WTC11 (cell line): Measurements from ENCODE around the gene CIAPIN1. TPM values are rescaled to one million over a fixed set of nuclear protein-coding genes. Genes with fewer than 3 reads are reported as not detected.

Experiments used
- ATAC-seq: fragments of 200-7000 bp; cut with Tn5 transposase; 2 replicates; pipeline ENCODE4 v1.10.0; 2021; ENCODE audit warnings: mild to moderate bottlenecking, moderate library complexity
- CTCF ChIA-PET: fragments of 300-600 bp; sonication (Branson Sonifier 250); formaldehyde crosslinking; loops from one replicate; lab custom pipeline; 2021; ENCODE audit warnings: antibody characterized with exemption; lab: Charles Lee
- POLR2A ChIA-PET: fragments of 350-600 bp; sonication (Branson Sonifier 250); formaldehyde crosslinking; loops from one replicate; lab custom pipeline; 2021; ENCODE audit warnings: antibody characterized with exemption; lab: Charles Lee
- DNase-seq: peaks from one replicate; pipeline ENCODE4 v3.0.0; 2021; ENCODE audit warnings: low spot score
- H3K27ac Mint-ChIP-seq: 2 replicates; pipeline ENCODE4 v1.8.0; 2021; ENCODE audit warnings: mixed read lengths
- H3K27me3 Mint-ChIP-seq: 2 replicates; pipeline ENCODE4 v1.8.0; 2021; ENCODE audit warnings: low read depth, mild to moderate bottlenecking, moderate library complexity, mixed read lengths
- H3K36me3 Mint-ChIP-seq: 2 replicates; pipeline ENCODE4 v1.8.0; 2021; ENCODE audit warnings: mixed read lengths
- H3K4me1 Mint-ChIP-seq: 2 replicates; pipeline ENCODE4 v1.8.0; 2022; ENCODE audit warnings: mixed read lengths
- H3K4me3 Mint-ChIP-seq: 2 replicates; pipeline ENCODE4 v1.8.0; 2021; ENCODE audit warnings: mild to moderate bottlenecking, moderate library complexity, mixed read lengths
- H3K9me3 Mint-ChIP-seq: 2 replicates; pipeline ENCODE4 v1.8.0; 2021; ENCODE audit warnings: mixed read lengths
- CREB1 ChIP-seq: sonication (generic); formaldehyde crosslinking; IDR thresholded peaks from 2 replicates; pipeline ENCODE4 v1.8.0; 2023; ENCODE audit warnings: mild to moderate bottlenecking, missing genetic modification reagents
- ELF4 ChIP-seq: sonication (generic); formaldehyde crosslinking; IDR thresholded peaks from 2 replicates; pipeline ENCODE4 v1.8.1; 2022; ENCODE audit warnings: low read depth, mild to moderate bottlenecking, moderate library complexity, missing genetic modification reagents
- EMX1 ChIP-seq: fragments of 250-450 bp; sonication (Bioruptor Pico); IDR thresholded peaks from 2 replicates; pipeline ENCODE4 v1.8.0; 2021; ENCODE audit warnings: mild to moderate bottlenecking
- FOXK1 ChIP-seq: sonication (generic); formaldehyde crosslinking; IDR thresholded peaks from 2 replicates; pipeline ENCODE4 v1.8.0; 2022; ENCODE audit warnings: mild to moderate bottlenecking, moderate library complexity, missing genetic modification reagents
- GABPB1 ChIP-seq: sonication (generic); formaldehyde crosslinking; IDR thresholded peaks from 2 replicates; pipeline ENCODE4 v1.8.1; 2023; ENCODE audit warnings: mild to moderate bottlenecking, missing genetic modification reagents
- HMGA2 ChIP-seq: fragments of 250-450 bp; sonication (Bioruptor Pico); IDR thresholded peaks from 2 replicates; pipeline ENCODE4 v1.4.0; 2021; ENCODE audit warnings: mild to moderate bottlenecking, moderate library complexity
- JUN ChIP-seq: sonication (generic); formaldehyde crosslinking; IDR thresholded peaks from 2 replicates; pipeline ENCODE4 v1.8.0; 2023; ENCODE audit warnings: mild to moderate bottlenecking, missing genetic modification reagents
- NR3C1 ChIP-seq: sonication (generic); formaldehyde crosslinking; conservative IDR thresholded peaks from 2 replicates; pipeline ENCODE4 v1.8.1; 2023; ENCODE audit warnings: low read depth, mild to moderate bottlenecking, missing genetic modification reagents
- SP1 ChIP-seq: sonication (generic); formaldehyde crosslinking; conservative IDR thresholded peaks from 2 replicates; pipeline ENCODE4 v1.8.1; 2022; ENCODE audit warnings: missing genetic modification reagents
- TP53 ChIP-seq: sonication (generic); formaldehyde crosslinking; IDR thresholded peaks from 2 replicates; pipeline ENCODE4 v1.8.1; 2023; ENCODE audit warnings: mild to moderate bottlenecking, missing genetic modification reagents
- USF1 ChIP-seq: sonication (generic); formaldehyde crosslinking; IDR thresholded peaks from 2 replicates; pipeline ENCODE4 v1.8.0; 2022; ENCODE audit warnings: mild to moderate bottlenecking, missing genetic modification reagents
- ZBTB21 ChIP-seq: sonication (generic); formaldehyde crosslinking; IDR thresholded peaks from 2 replicates; pipeline ENCODE4 v1.8.1; 2023; ENCODE audit warnings: mild to moderate bottlenecking, missing genetic modification reagents, borderline replicate concordance
- ZNF121 ChIP-seq: sonication (generic); formaldehyde crosslinking; IDR thresholded peaks from 2 replicates; pipeline ENCODE4 v1.8.0; 2023; ENCODE audit warnings: missing genetic modification reagents
- ZNF138 ChIP-seq: sonication (generic); formaldehyde crosslinking; conservative IDR thresholded peaks from 2 replicates; pipeline ENCODE4 v1.8.1; 2022; ENCODE audit warnings: mild to moderate bottlenecking, moderate library complexity, missing genetic modification reagents
- ZNF219 ChIP-seq: sonication (generic); formaldehyde crosslinking; IDR thresholded peaks from 2 replicates; pipeline ENCODE4 v1.8.0; 2023; ENCODE audit warnings: missing genetic modification reagents, mild to moderate bottlenecking, borderline replicate concordance
- total RNA-seq: library from RNA; stranded (reverse); gene quantifications from 3 replicates; pipeline ENCODE4 v1.2.3, GENCODE V29; 2021
- TF ChIP-seq, protein P1 (sequence below): sonication (generic); formaldehyde crosslinking; IDR thresholded peaks from 2 replicates; pipeline ENCODE4 v1.8.1; 2022; ENCODE audit warnings: missing genetic modification reagents, borderline replicate concordance
- TF ChIP-seq, protein P2 (sequence below): fragments of 250-450 bp; sonication (Bioruptor Pico); IDR thresholded peaks from 2 replicates; pipeline ENCODE4 v1.9.0; 2021; ENCODE audit warnings: moderate library complexity, mild to moderate bottlenecking, inconsistent platforms, borderline replicate concordance
- TF ChIP-seq, protein P3 (sequence below): sonication (generic); formaldehyde crosslinking; IDR thresholded peaks from 2 replicates; pipeline ENCODE4 v1.8.0; 2022; ENCODE audit warnings: missing genetic modification reagents
- TF ChIP-seq, protein P4 (sequence below): fragments of 250-450 bp; sonication (Bioruptor Pico); IDR thresholded peaks from 2 replicates; pipeline ENCODE4 v1.9.0; 2021; ENCODE audit warnings: mild to moderate bottlenecking

Gene CIAPIN1
- total RNA-seq, 1 experiment from 2014 or later = 87.9 TPM

DNA sequence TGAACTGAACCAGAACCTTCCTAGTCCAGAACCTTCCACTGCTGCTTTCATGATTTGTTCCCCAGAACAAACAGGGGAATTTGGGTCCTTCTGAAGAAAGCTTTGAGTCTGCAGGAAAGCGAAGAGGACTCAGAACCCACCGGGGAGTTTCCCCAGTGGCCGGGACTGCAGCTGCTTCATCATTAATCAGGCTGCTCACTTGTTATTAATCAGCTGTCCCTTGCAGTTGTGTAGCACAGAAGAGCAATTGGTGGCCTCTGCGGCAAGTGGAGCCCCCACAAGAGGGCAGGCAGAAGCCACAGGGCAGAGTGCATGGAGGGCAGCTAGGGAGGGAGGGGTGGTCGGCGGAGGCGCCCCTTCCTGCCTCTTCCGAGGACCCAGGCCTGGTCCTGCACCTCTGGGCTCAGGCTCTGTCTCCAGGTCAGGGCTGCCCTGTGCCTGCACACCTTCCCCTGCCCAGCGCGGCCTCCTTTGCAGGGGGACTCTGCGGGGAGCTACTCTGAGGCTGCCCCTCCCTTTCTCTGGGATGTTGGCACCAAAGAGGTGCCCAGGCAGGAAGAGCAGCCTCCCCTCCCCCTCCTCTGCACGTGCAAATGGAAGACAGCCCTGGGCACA lies 35.7 kb downstream of the CIAPIN1 start:
- DNase-seq = no peak
- Mint-ChIP-seq H3K27me3 (no peaks in the 10 kb centered on the region), H3K36me3 (no peaks in the 10 kb centered on the region), H3K4me1 (peaks cover 6% of the 10 kb centered on the region; the same call in 1 of the 2 replicates), H3K4me3 (no peak overlapping the region), H3K27ac (no peak overlapping the region), H3K9me3 (no peaks in the 10 kb centered on the region)
- CTCF ChIA-PET = interaction anchor here (0.6 to 1.3 kb wide), 3 partner anchors 108 to 117 kb away, joined by 3 read pairs; no protein-coding TSS in a partner anchor
- peak; percentile 15; the same call in 1 of the 2 replicates for ATAC-seq
- POLR2A ChIA-PET = no interaction called here
- TF ChIP-seq, protein P1, sequence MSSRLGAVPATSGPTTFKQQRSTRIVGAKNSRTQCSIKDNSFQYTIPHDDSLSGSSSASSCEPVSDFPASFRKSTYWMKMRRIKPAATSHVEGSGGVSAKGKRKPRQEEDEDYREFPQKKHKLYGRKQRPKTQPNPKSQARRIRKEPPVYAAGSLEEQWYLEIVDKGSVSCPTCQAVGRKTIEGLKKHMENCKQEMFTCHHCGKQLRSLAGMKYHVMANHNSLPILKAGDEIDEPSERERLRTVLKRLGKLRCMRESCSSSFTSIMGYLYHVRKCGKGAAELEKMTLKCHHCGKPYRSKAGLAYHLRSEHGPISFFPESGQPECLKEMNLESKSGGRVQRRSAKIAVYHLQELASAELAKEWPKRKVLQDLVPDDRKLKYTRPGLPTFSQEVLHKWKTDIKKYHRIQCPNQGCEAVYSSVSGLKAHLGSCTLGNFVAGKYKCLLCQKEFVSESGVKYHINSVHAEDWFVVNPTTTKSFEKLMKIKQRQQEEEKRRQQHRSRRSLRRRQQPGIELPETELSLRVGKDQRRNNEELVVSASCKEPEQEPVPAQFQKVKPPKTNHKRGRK = no peak
- TF ChIP-seq FOXK1 (no peak), ZNF219 (no peak), USF1 (CRISPR knock-in tag) (no peak), TP53 (CRISPR knock-in tag) (no peak)
- TF ChIP-seq, protein P2, sequence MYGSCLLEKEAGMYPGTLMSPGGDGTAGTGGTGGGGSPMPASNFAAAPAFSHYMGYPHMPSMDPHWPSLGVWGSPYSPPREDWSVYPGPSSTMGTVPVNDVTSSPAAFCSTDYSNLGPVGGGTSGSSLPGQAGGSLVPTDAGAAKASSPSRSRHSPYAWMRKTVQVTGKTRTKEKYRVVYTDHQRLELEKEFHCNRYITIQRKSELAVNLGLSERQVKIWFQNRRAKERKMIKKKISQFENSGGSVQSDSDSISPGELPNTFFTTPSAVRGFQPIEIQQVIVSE (CRISPR knock-in tag) = no peak
- TF ChIP-seq, protein P3, sequence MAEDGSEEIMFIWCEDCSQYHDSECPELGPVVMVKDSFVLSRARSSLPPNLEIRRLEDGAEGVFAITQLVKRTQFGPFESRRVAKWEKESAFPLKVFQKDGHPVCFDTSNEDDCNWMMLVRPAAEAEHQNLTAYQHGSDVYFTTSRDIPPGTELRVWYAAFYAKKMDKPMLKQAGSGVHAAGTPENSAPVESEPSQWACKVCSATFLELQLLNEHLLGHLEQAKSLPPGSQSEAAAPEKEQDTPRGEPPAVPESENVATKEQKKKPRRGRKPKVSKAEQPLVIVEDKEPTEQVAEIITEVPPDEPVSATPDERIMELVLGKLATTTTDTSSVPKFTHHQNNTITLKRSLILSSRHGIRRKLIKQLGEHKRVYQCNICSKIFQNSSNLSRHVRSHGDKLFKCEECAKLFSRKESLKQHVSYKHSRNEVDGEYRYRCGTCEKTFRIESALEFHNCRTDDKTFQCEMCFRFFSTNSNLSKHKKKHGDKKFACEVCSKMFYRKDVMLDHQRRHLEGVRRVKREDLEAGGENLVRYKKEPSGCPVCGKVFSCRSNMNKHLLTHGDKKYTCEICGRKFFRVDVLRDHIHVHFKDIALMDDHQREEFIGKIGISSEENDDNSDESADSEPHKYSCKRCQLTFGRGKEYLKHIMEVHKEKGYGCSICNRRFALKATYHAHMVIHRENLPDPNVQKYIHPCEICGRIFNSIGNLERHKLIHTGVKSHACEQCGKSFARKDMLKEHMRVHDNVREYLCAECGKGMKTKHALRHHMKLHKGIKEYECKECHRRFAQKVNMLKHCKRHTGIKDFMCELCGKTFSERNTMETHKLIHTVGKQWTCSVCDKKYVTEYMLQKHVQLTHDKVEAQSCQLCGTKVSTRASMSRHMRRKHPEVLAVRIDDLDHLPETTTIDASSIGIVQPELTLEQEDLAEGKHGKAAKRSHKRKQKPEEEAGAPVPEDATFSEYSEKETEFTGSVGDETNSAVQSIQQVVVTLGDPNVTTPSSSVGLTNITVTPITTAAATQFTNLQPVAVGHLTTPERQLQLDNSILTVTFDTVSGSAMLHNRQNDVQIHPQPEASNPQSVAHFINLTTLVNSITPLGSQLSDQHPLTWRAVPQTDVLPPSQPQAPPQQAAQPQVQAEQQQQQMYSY = no peak
- TF ChIP-seq, protein P4, sequence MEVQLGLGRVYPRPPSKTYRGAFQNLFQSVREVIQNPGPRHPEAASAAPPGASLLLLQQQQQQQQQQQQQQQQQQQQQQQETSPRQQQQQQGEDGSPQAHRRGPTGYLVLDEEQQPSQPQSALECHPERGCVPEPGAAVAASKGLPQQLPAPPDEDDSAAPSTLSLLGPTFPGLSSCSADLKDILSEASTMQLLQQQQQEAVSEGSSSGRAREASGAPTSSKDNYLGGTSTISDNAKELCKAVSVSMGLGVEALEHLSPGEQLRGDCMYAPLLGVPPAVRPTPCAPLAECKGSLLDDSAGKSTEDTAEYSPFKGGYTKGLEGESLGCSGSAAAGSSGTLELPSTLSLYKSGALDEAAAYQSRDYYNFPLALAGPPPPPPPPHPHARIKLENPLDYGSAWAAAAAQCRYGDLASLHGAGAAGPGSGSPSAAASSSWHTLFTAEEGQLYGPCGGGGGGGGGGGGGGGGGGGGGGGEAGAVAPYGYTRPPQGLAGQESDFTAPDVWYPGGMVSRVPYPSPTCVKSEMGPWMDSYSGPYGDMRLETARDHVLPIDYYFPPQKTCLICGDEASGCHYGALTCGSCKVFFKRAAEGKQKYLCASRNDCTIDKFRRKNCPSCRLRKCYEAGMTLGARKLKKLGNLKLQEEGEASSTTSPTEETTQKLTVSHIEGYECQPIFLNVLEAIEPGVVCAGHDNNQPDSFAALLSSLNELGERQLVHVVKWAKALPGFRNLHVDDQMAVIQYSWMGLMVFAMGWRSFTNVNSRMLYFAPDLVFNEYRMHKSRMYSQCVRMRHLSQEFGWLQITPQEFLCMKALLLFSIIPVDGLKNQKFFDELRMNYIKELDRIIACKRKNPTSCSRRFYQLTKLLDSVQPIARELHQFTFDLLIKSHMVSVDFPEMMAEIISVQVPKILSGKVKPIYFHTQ = no peak

DNA sequence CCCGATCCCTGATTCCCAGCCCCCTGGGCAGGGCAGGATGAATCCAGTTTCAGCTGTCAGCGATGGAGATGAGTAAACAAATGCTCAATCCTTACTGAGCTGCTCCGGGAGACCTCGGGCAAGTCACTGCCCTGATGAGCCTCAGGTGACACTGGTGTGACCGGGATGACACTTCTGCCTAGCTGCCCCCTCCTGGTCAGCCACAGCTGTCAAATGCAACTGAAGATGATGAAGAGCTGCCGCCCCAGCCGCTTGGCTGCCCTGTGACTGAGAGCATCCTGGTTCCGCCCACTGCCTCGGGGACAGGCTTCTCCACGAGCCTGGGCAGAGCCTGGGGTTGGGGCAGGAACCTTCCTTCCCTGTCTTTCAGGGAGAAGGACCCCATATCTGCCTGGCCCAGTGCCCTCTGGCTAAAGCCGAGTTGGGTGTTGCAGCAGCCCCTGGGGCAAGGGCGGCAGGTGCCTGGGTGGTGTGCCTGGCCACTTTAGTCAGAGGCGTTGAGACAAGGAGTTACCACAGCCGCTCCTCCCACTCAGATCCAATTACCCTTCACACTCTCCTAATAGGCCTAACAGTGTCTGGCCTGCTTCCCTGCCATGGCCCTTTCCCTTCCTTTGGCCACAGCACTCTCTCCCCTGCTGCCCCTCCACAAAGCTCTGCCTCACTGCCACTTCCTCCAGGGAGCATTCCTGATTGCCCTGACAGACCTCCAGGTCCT lies 37.2 kb downstream of the CIAPIN1 start:
- ATAC-seq = peak; percentile 49
- CTCF ChIA-PET = interaction anchor here (0.5 to 2.0 kb wide), 5 partner anchors 7 to 110 kb away, joined by 3 to 7 read pairs (median 4); no protein-coding TSS in a partner anchor
- H3K27me3 Mint-ChIP-seq = no peaks in the 10 kb centered on the region; the same call in 1 of the 2 replicates
- H3K4me1 Mint-ChIP-seq = peaks cover 3% of the 10 kb centered on the region; the same call in 1 of the 2 replicates
- no peak overlapping the region for H3K4me3 Mint-ChIP-seq
- H3K36me3 Mint-ChIP-seq = no peaks in the 10 kb centered on the region
- no peak for TF ChIP-seq ZBTB21
- TF ChIP-seq EMX1 (CRISPR knock-in tag) = no peak
- TF ChIP-seq JUN (CRISPR knock-in tag) = no peak
- no peak for TF ChIP-seq HMGA2 (CRISPR knock-in tag)
- TF ChIP-seq ZNF121 (CRISPR knock-in tag) = no peak
- no peak for TF ChIP-seq ZNF138 (CRISPR knock-in tag)
- no peak for TF ChIP-seq NR3C1 (CRISPR knock-in tag)
- TF ChIP-seq GABPB1 (CRISPR knock-in tag) = no peak
- TF ChIP-seq ELF4 (CRISPR knock-in tag) = no peak
- no peak for TF ChIP-seq CREB1 (CRISPR knock-in tag)
- no peak for TF ChIP-seq SP1
- TF ChIP-seq, all 79 proteins: peak for 0
- POLR2A ChIA-PET = no interaction called here
- no peaks in the 10 kb centered on the region for H3K9me3 Mint-ChIP-seq
- no peak for DNase-seq
- H3K27ac Mint-ChIP-seq = no peak overlapping the region
